Measurements from ENCODE around the gene RAB29. TPM values are rescaled to one million over a fixed set of nuclear protein-coding genes. Genes with fewer than 3 reads are reported as not detected.

The RAB29 gene
- total and polyA plus RNA-seq, 2 donors (not counting 1 experiment from before 2014, with no cell fraction given) = 51.7 to 61.4 TPM

DNA sequence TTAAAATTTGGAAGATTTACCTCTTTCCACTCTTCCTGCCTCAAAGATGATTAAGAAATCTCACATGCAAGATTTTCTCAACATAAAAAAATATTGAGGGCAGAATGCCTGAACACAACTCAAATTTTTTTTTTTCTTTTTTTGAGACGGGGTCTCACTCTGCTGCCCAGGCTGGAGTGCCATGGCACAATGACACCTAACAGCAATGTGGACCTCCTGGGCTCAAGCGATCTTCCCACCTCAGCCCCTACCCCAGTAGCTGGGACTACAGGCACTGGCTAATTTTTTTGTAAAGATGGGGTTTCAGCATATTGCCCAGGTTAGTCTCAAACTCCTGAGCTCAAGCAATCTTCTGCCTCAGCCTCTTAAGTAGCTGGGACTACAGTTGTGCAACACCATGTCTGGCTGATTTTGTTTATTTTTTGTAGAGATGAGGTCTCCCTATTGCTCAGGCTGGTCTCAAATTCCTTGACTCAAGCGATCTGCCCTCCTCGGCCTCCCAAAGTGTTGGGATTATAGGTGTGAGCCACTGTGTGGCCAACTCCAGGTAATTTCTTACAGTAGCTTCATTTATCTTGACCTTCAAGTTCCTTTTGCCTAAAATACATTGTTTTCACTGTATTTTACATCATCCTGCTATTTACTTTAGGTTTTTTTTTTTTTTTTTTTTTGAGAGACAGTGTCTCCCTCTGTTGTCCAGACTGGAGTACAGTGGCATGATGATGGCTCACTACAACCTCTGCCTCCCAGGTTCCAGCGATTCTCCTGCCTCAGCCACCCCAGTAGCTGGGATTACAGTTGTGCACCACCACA, 35.7 kb downstream of the RAB29 start:
- ATAC-seq (ENCODE audit: low read depth) = no peak
- H3K4me3 Mint-ChIP-seq = no peak overlapping the region
- H3K9me3 Mint-ChIP-seq (ENCODE audit: insufficient read depth) = no peaks in the 10 kb centered on the region
- intact Hi-C loops (cut with micrococcal nuclease) = loop anchor here (5.0 to 10.0 kb wide), 2 partner anchors 33 to 615 kb away; partner anchors contain the start of gene RBBP5
- Histone ChIP-seq H3K27me3 (replicated peaks in 1 of 4; ENCODE audit: control extremely low read depth in 1 of 4, control insufficient read depth in 3 of 4, insufficient read depth in 4 of 4, low read length in 3 of 4) (no peaks in the 10 kb centered on the region), H3K27ac (ENCODE audit: low read length in 2 of 2) (no peak overlapping the region), H3K79me2 (ENCODE audit: control insufficient read depth, insufficient read depth, low read length) (peaks cover 85% of the 10 kb centered on the region), H3K36me3 (replicated peaks in 1 of 2; ENCODE audit: control extremely low read depth in 1 of 2, control insufficient read depth in 1 of 2, extremely low read depth in 1 of 2, insufficient read depth in 2 of 2, low read length in 1 of 2) (peaks cover 1 to 5% of the 10 kb centered on the region in 2 experiments), H2AFZ (ENCODE audit: insufficient read depth, low read depth, low read length, poor library complexity, severe bottlenecking) (no peak overlapping the region), H3K9ac (ENCODE audit: low read length) (no peak overlapping the region), H3K4me2 (replicated peaks; ENCODE audit: low read depth, low read length, poor library complexity, severe bottlenecking) (no peak overlapping the region), H3K4me1 (ENCODE audit: control insufficient read depth in 2 of 2, insufficient read depth in 2 of 2, low read length in 2 of 2) (peaks cover 10 to 19% of the 10 kb centered on the region in 2 donors), H4K20me1 (ENCODE audit: control insufficient read depth, insufficient read depth, low read length, poor library complexity, severe bottlenecking) (peaks cover 55% of the 10 kb centered on the region), H3K9me3 (ENCODE audit: control extremely low read depth in 1 of 3, control insufficient read depth in 2 of 3, insufficient read depth in 1 of 3, low read length in 2 of 3) (peaks cover 0 to 4% (median 0%) of the 10 kb centered on the region in 3 donors), H3K4me3 (ENCODE audit: control extremely low read depth in 1 of 5, extremely low read depth in 1 of 5, insufficient read depth in 1 of 5, low read depth in 2 of 5, low read length in 4 of 5) (no peak overlapping the region)
- H3K27ac Mint-ChIP-seq = no peak overlapping the region
- ChIA-PET POLR2A (no interaction called here), CTCF (interaction anchor here (1.2 to 1.9 kb wide), 2 partner anchors 26 to 28 kb away, joined by 4 to 8 read pairs; no protein-coding TSS in a partner anchor)
- H3K27me3 Mint-ChIP-seq = no peaks in the 10 kb centered on the region
- peaks cover 44% of the 10 kb centered on the region for H3K4me1 Mint-ChIP-seq
- DNase-seq = no peak
- no peak for TF ChIP-seq EZH2 (IDR thresholded peaks at IDR 0.05; ENCODE audit: borderline replicate concordance, insufficient read depth, low read depth, low read length, poor library complexity, severe bottlenecking)
- TF ChIP-seq, protein P1, sequence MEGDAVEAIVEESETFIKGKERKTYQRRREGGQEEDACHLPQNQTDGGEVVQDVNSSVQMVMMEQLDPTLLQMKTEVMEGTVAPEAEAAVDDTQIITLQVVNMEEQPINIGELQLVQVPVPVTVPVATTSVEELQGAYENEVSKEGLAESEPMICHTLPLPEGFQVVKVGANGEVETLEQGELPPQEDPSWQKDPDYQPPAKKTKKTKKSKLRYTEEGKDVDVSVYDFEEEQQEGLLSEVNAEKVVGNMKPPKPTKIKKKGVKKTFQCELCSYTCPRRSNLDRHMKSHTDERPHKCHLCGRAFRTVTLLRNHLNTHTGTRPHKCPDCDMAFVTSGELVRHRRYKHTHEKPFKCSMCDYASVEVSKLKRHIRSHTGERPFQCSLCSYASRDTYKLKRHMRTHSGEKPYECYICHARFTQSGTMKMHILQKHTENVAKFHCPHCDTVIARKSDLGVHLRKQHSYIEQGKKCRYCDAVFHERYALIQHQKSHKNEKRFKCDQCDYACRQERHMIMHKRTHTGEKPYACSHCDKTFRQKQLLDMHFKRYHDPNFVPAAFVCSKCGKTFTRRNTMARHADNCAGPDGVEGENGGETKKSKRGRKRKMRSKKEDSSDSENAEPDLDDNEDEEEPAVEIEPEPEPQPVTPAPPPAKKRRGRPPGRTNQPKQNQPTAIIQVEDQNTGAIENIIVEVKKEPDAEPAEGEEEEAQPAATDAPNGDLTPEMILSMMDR (IDR thresholded peaks at IDR 0.05) = no peak
- 43% methylated on average over 1 of the region's 5 CpGs for WGBS (ENCODE audit: insufficient coverage)

DNA sequence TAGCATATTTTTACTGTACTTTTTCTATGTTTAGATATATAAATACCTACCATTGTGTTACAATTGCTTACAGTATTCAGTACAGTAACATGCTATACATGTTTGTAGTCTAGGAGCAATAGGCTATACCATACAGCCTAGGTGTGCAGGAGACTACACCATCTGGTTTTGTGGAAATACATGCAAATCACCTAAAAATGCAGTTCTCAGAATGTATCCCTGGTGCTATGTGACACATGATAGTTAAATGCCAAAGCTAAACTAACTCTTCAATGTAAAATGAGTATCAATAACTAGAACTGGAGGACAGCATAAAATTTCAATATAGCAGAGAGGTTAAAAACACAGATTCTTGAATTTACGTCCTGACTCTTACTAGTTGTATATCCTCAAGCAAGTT, 40.1 kb downstream of the RAB29 start:
- CTCF ChIA-PET = interaction anchor here (0.7 kb wide), 1 partner anchor 77 kb away, joined by 3 read pairs; no protein-coding TSS in a partner anchor
- ATAC-seq (ENCODE audit: low read depth) (no peak), DNase-seq (no peak)
- Mint-ChIP-seq H3K4me1 (peaks cover 25% of the 10 kb centered on the region), H3K4me3 (no peak overlapping the region), H3K9me3 (ENCODE audit: insufficient read depth) (no peaks in the 10 kb centered on the region), H3K27ac (no peak overlapping the region), H3K27me3 (no peaks in the 10 kb centered on the region)
- Histone ChIP-seq H3K27me3 (replicated peaks in 1 of 4; ENCODE audit: control extremely low read depth in 1 of 4, control insufficient read depth in 3 of 4, insufficient read depth in 4 of 4, low read length in 3 of 4) (no peaks in the 10 kb centered on the region), H3K4me3 (ENCODE audit: control extremely low read depth in 1 of 5, extremely low read depth in 1 of 5, insufficient read depth in 1 of 5, low read depth in 2 of 5, low read length in 4 of 5) (no peak overlapping the region), H3K27ac (ENCODE audit: low read length in 2 of 2) (peak overlapping the region in 1 of 2 donors; percentile 16), H3K36me3 (replicated peaks in 1 of 2; ENCODE audit: control extremely low read depth in 1 of 2, control insufficient read depth in 1 of 2, extremely low read depth in 1 of 2, insufficient read depth in 2 of 2, low read length in 1 of 2) (peaks cover 4 to 5% of the 10 kb centered on the region in 2 experiments), H3K79me2 (ENCODE audit: control insufficient read depth, insufficient read depth, low read length) (peaks cover 84% of the 10 kb centered on the region), H2AFZ (ENCODE audit: insufficient read depth, low read depth, low read length, poor library complexity, severe bottlenecking) (no peak overlapping the region), H4K20me1 (ENCODE audit: control insufficient read depth, insufficient read depth, low read length, poor library complexity, severe bottlenecking) (peaks cover 50% of the 10 kb centered on the region), H3K4me1 (ENCODE audit: control insufficient read depth in 2 of 2, insufficient read depth in 2 of 2, low read length in 2 of 2) (no peaks in the 10 kb centered on the region), H3K4me2 (replicated peaks; ENCODE audit: low read depth, low read length, poor library complexity, severe bottlenecking) (no peak overlapping the region), H3K9me3 (ENCODE audit: control extremely low read depth in 1 of 3, control insufficient read depth in 2 of 3, insufficient read depth in 1 of 3, low read length in 2 of 3) (no peaks in the 10 kb centered on the region), H3K9ac (ENCODE audit: low read length) (no peak overlapping the region)
- intact Hi-C loops (cut with micrococcal nuclease) = loop anchor here (5.0 kb wide), 1 partner anchor 37 kb away; no protein-coding TSS in a partner anchor
- POLR2A ChIA-PET = no interaction called here
- no peak for TF ChIP-seq EZH2 (IDR thresholded peaks at IDR 0.05; ENCODE audit: borderline replicate concordance, insufficient read depth, low read depth, low read length, poor library complexity, severe bottlenecking)
- TF ChIP-seq, protein P1 (IDR thresholded peaks at IDR 0.05) = no peak
- no CpG with 5 or more reads among the region's 1 CpG for WGBS (ENCODE audit: insufficient coverage)

All from B cell (primary cell).